Measurements from ENCODE around the gene CNTNAP2. TPM values are rescaled to one million over a fixed set of nuclear protein-coding genes. Genes with fewer than 3 reads are reported as not detected.

The CNTNAP2 gene
- polyA plus RNA-seq, 4 donors: 0.54 to 10.1 (median 2.6) TPM

DNA sequence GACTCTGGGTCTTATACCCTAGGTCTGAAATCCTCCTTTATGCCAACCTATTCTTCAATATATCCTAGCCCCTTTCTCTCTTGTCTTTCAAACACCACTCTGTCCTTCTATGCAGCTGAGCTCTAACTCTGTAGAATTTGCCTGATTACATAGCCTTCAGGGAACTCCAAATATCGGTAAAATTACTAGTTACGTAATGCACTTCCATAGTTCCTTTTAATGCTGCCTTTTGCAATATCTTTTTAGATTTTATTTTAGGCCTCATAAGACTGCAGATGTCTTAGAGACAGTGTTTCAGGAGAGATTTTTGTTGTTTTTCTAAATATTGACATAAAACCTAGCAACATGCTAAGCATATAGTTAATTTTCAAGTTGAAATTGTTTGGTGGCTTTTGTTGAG, 924.8 kb downstream of the CNTNAP2 start:
- Histone ChIP-seq H3K9me3 (ENCODE audit: control insufficient read depth in 2 of 2, insufficient read depth in 1 of 2, low read depth in 1 of 2, low read length in 1 of 2) (no peaks in the 10 kb centered on the region), H3K36me3 (ENCODE audit: control insufficient read depth in 3 of 3, insufficient read depth in 2 of 3, low read depth in 1 of 3, low read length in 3 of 3) (no peaks in the 10 kb centered on the region), H3K27ac (ENCODE audit: low read depth in 1 of 3, low read length in 2 of 3) (no peak overlapping the region), H3K27me3 (ENCODE audit: control insufficient read depth in 3 of 3, insufficient read depth in 3 of 3, low read length in 3 of 3) (no peaks in the 10 kb centered on the region), H3K4me3 (ENCODE audit: low read depth in 1 of 3, low read length in 3 of 3) (no peak overlapping the region), H3K4me1 (ENCODE audit: control insufficient read depth in 3 of 3, insufficient read depth in 2 of 3, low read depth in 1 of 3, low read length in 2 of 3) (no peaks in the 10 kb centered on the region)
- FAIRE-seq (no peak), DNase-seq (no peak)
- 92 to 97% (median 95%) methylated on average over 2 of the region's 2 CpGs for WGBS, 3 donors

DNA sequence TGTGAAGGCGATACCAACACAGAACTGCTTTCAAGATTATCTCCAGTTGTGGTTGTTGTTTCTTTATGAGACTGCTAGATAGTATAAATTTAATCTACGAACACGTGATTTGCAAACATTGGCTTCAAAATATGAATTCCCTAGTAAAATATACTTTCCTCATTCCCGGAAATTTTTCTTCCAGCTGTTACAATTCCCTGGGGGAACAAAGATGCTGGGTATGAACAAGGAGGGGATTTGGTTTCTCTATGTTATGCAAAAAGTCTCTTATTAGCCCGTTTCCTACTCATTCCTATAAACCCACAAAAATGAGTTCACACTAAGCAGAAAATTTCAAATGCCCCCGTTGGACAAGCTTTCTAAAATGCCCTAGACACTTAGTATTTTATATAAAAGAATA, 928.3 kb downstream of the CNTNAP2 start:
- FAIRE-seq: no peak
- H3K4me3 ChIP-seq (ENCODE audit: low read depth in 1 of 3, low read length in 3 of 3): no peak overlapping the region
- no peaks in the 10 kb centered on the region for H3K9me3 ChIP-seq (ENCODE audit: control insufficient read depth in 2 of 2, insufficient read depth in 1 of 2, low read depth in 1 of 2, low read length in 1 of 2)
- no peaks in the 10 kb centered on the region for H3K36me3 ChIP-seq (ENCODE audit: control insufficient read depth in 3 of 3, insufficient read depth in 2 of 3, low read depth in 1 of 3, low read length in 3 of 3)
- no peak for DNase-seq
- no peaks in the 10 kb centered on the region for H3K27me3 ChIP-seq (ENCODE audit: control insufficient read depth in 3 of 3, insufficient read depth in 3 of 3, low read length in 3 of 3)
- WGBS, 3 donors: 69 to 77% (median 71%) methylated on average over 6 of the region's 6 CpGs
- no peaks in the 10 kb centered on the region for H3K4me1 ChIP-seq (ENCODE audit: control insufficient read depth in 3 of 3, insufficient read depth in 2 of 3, low read depth in 1 of 3, low read length in 2 of 3)
- no peak overlapping the region for H3K27ac ChIP-seq (ENCODE audit: low read depth in 1 of 3, low read length in 2 of 3)

DNA sequence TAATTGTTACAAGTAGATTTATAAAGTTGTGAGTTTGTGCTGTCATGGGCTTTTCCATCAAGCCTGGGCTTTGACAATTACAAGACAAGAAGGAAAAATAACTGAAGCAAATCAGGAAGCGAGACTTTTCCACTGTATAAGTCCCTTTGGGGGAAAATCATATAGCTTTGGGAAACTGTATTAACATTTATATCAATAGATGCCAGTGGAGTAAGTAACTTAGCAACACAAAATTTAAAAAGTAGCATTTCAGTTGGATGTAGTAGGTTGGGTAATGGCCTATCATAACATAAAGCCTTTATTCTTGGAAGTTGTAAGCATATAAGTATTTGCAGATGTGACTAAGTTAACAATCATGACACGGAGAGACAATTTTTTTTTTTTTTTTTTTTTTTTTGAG, 931.1 kb downstream of the CNTNAP2 start:
- H3K36me3 ChIP-seq (ENCODE audit: control insufficient read depth in 3 of 3, insufficient read depth in 2 of 3, low read depth in 1 of 3, low read length in 3 of 3): no peaks in the 10 kb centered on the region
- WGBS, 3 donors: 75 to 94% (median 75%) methylated on average over 2 of the region's 2 CpGs
- no peak for FAIRE-seq
- no peaks in the 10 kb centered on the region for H3K4me1 ChIP-seq (ENCODE audit: control insufficient read depth in 3 of 3, insufficient read depth in 2 of 3, low read depth in 1 of 3, low read length in 2 of 3)
- DNase-seq: no peak
- no peaks in the 10 kb centered on the region for H3K9me3 ChIP-seq (ENCODE audit: control insufficient read depth in 2 of 2, insufficient read depth in 1 of 2, low read depth in 1 of 2, low read length in 1 of 2)
- H3K4me3 ChIP-seq (ENCODE audit: low read depth in 1 of 3, low read length in 3 of 3): no peak overlapping the region
- H3K27me3 ChIP-seq (ENCODE audit: control insufficient read depth in 3 of 3, insufficient read depth in 3 of 3, low read length in 3 of 3): no peaks in the 10 kb centered on the region
- no peak overlapping the region for H3K27ac ChIP-seq (ENCODE audit: low read depth in 1 of 3, low read length in 2 of 3)

DNA sequence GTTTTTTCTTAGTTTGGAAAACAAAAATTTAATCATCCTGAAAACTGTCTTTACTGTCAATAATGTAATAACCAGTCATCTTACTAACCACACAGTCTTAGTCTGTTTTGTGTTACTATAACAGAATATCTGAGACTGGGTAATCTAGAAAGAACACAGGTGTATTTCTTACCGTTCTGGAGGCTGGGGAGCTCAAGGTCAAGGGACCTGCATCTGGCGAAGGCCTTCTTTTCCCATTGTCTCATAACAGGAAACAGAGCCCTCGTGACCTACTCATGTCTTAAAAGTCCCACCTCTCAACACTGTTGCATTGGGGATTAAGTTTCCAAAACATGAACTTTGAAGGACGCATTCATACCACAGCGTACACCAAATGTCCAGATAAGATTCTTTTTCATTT, 932.3 kb downstream of the CNTNAP2 start:
- Histone ChIP-seq H3K27ac (ENCODE audit: low read depth in 1 of 3, low read length in 2 of 3) (no peak overlapping the region), H3K36me3 (ENCODE audit: control insufficient read depth in 3 of 3, insufficient read depth in 2 of 3, low read depth in 1 of 3, low read length in 3 of 3) (no peaks in the 10 kb centered on the region), H3K4me1 (ENCODE audit: control insufficient read depth in 3 of 3, insufficient read depth in 2 of 3, low read depth in 1 of 3, low read length in 2 of 3) (no peaks in the 10 kb centered on the region), H3K9me3 (ENCODE audit: control insufficient read depth in 2 of 2, insufficient read depth in 1 of 2, low read depth in 1 of 2, low read length in 1 of 2) (no peaks in the 10 kb centered on the region), H3K27me3 (ENCODE audit: control insufficient read depth in 3 of 3, insufficient read depth in 3 of 3, low read length in 3 of 3) (no peaks in the 10 kb centered on the region), H3K4me3 (ENCODE audit: low read depth in 1 of 3, low read length in 3 of 3) (no peak overlapping the region)
- no peak for DNase-seq
- no peak for FAIRE-seq
- 63 to 78% (median 71%) methylated on average over 5 of the region's 5 CpGs for WGBS, 3 donors

DNA sequence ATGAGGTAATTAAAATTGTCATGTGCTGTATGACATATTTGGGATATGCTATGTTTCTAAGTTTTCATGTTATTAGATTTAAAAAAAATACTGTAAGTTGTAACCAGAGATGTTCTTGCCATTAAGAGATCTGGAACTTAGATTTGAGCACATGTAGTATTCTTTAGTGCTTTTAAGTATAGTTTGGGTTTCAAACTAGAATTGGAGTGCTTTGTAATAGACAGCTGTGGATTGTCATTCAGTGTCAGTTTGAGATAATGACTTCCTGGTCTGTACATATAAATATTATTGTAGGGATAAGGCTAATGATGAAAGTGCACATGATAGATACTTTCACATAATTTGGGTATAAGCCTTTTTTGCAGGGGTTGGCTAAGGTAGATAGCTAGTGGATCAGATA, 936.2 kb downstream of the CNTNAP2 start:
- Histone ChIP-seq H3K27ac (ENCODE audit: low read depth in 1 of 3, low read length in 2 of 3) (no peak overlapping the region), H3K27me3 (ENCODE audit: control insufficient read depth in 3 of 3, insufficient read depth in 3 of 3, low read length in 3 of 3) (peaks cover 0 to 2% (median 0%) of the 10 kb centered on the region in 3 donors), H3K4me3 (ENCODE audit: low read depth in 1 of 3, low read length in 3 of 3) (no peak overlapping the region), H3K4me1 (ENCODE audit: control insufficient read depth in 3 of 3, insufficient read depth in 2 of 3, low read depth in 1 of 3, low read length in 2 of 3) (no peaks in the 10 kb centered on the region), H3K9me3 (ENCODE audit: control insufficient read depth in 2 of 2, insufficient read depth in 1 of 2, low read depth in 1 of 2, low read length in 1 of 2) (no peaks in the 10 kb centered on the region), H3K36me3 (ENCODE audit: control insufficient read depth in 3 of 3, insufficient read depth in 2 of 3, low read depth in 1 of 3, low read length in 3 of 3) (no peaks in the 10 kb centered on the region)
- DNase-seq (no peak), FAIRE-seq (no peak)

DNA sequence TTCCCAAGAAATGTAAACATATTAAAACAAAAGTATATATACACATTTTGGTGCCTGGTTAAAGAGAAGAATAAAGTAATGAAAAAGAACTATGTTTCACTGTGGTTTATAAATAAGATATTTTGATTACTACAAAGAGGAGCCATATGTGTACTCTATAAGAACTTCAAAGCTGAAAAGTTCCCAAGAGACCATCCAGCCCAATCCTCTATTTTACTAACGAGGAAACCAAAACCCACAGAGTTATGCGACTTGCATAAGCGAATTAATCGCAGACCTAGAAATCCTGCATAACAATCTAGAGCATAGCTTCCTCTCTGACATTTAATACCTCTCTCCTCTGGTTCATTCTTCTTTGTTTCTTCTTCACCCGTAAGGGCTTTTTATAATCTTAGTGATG, 937.1 kb downstream of the CNTNAP2 start:
- Histone ChIP-seq H3K27me3 (ENCODE audit: control insufficient read depth in 3 of 3, insufficient read depth in 3 of 3, low read length in 3 of 3) (peaks cover 0 to 2% (median 0%) of the 10 kb centered on the region in 3 donors), H3K27ac (ENCODE audit: low read depth in 1 of 3, low read length in 2 of 3) (no peak overlapping the region), H3K36me3 (ENCODE audit: control insufficient read depth in 3 of 3, insufficient read depth in 2 of 3, low read depth in 1 of 3, low read length in 3 of 3) (no peaks in the 10 kb centered on the region), H3K4me3 (ENCODE audit: low read depth in 1 of 3, low read length in 3 of 3) (no peak overlapping the region), H3K4me1 (ENCODE audit: control insufficient read depth in 3 of 3, insufficient read depth in 2 of 3, low read depth in 1 of 3, low read length in 2 of 3) (no peaks in the 10 kb centered on the region), H3K9me3 (ENCODE audit: control insufficient read depth in 2 of 2, insufficient read depth in 1 of 2, low read depth in 1 of 2, low read length in 1 of 2) (no peaks in the 10 kb centered on the region)
- FAIRE-seq: no peak
- WGBS, 3 donors: 78 to 91% (median 78%) methylated on average over 5 of the region's 5 CpGs
- no peak for DNase-seq

DNA sequence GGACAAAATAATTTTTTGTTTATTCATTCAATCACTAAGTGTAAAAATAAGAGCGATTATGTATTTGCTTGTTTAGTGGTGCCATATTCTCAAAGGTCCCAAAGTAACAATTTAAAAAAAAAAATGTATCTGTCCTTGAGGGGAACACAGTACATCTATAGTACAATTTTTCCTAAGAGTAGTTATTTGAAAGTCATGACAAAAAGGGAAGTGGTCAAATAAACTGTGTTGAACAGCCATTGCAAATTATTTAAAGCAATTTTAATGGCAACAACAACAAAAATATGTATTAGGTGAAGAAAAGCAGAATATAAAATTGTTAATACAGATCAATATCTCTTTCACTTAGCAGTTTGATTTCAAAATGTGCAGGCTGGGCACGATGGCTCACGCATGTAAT, 943.5 kb downstream of the CNTNAP2 start:
- H3K36me3 ChIP-seq (ENCODE audit: control insufficient read depth in 3 of 3, insufficient read depth in 2 of 3, low read depth in 1 of 3, low read length in 3 of 3): no peaks in the 10 kb centered on the region
- peaks cover 0 to 2% (median 0%) of the 10 kb centered on the region in 3 donors for H3K27me3 ChIP-seq (ENCODE audit: control insufficient read depth in 3 of 3, insufficient read depth in 3 of 3, low read length in 3 of 3)
- WGBS, 3 donors: 92 to 97% (median 96%) methylated on average over 3 of the region's 3 CpGs
- DNase-seq (no peak), FAIRE-seq (no peak)
- no peaks in the 10 kb centered on the region for H3K9me3 ChIP-seq (ENCODE audit: control insufficient read depth in 2 of 2, insufficient read depth in 1 of 2, low read depth in 1 of 2, low read length in 1 of 2)
- no peak overlapping the region for H3K27ac ChIP-seq (ENCODE audit: low read depth in 1 of 3, low read length in 2 of 3)
- no peaks in the 10 kb centered on the region for H3K4me1 ChIP-seq (ENCODE audit: control insufficient read depth in 3 of 3, insufficient read depth in 2 of 3, low read depth in 1 of 3, low read length in 2 of 3)
- H3K4me3 ChIP-seq (ENCODE audit: low read depth in 1 of 3, low read length in 3 of 3): no peak overlapping the region

DNA sequence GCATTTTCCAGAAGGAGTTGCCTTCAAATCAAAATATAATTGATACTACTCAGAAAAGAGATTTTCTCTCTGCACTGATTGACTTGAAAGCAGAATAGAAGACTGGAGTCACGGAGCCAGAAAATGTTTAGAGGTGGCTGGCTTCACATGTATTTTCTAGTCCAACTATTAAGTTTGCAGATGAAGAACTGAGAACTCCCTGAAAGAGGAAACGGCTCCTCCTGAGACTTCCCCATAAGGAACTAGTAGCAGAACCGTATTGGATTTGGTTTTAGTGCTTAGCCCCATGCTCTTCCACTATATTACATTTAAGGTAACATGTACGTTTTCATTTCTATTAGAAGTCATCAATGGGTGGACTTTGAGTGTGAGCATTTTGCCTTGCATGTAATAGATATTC, 946.3 kb downstream of the CNTNAP2 start:
- Histone ChIP-seq H3K4me3 (ENCODE audit: low read depth in 1 of 3, low read length in 3 of 3) (no peak overlapping the region), H3K36me3 (ENCODE audit: control insufficient read depth in 3 of 3, insufficient read depth in 2 of 3, low read depth in 1 of 3, low read length in 3 of 3) (no peaks in the 10 kb centered on the region), H3K27me3 (ENCODE audit: control insufficient read depth in 3 of 3, insufficient read depth in 3 of 3, low read length in 3 of 3) (no peaks in the 10 kb centered on the region), H3K9me3 (ENCODE audit: control insufficient read depth in 2 of 2, insufficient read depth in 1 of 2, low read depth in 1 of 2, low read length in 1 of 2) (no peaks in the 10 kb centered on the region), H3K4me1 (ENCODE audit: control insufficient read depth in 3 of 3, insufficient read depth in 2 of 3, low read depth in 1 of 3, low read length in 2 of 3) (no peaks in the 10 kb centered on the region), H3K27ac (ENCODE audit: low read depth in 1 of 3, low read length in 2 of 3) (no peak overlapping the region)
- no peak for DNase-seq
- WGBS, 3 donors: 72 to 78% (median 77%) methylated on average over 4 of the region's 4 CpGs
- no peak for FAIRE-seq

DNA sequence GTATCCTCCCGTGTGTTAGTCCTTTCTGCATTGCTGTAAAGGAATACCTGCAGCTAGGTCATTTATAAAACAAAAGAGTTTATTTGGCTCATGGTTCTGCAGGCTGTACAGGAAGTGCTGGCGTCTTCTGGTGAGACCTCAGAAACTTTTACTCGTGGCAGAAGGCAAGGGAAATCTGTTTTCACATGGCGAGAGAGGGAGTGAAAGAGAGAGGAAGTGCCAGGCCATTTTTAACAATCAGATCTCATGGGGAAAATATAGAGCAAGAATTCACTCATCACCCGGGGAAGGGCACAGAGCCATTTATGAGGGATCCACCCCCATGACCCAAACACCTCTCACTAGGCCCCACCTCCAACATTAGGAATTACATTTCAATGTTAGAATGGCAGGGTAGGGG, 952.2 kb downstream of the CNTNAP2 start:
- no peaks in the 10 kb centered on the region for H3K9me3 ChIP-seq (ENCODE audit: control insufficient read depth in 2 of 2, insufficient read depth in 1 of 2, low read depth in 1 of 2, low read length in 1 of 2)
- H3K4me3 ChIP-seq (ENCODE audit: low read depth in 1 of 3, low read length in 3 of 3): no peak overlapping the region
- WGBS, 3 donors: 74 to 84% (median 81%) methylated on average over 5 of the region's 5 CpGs
- H3K36me3 ChIP-seq (ENCODE audit: control insufficient read depth in 3 of 3, insufficient read depth in 2 of 3, low read depth in 1 of 3, low read length in 3 of 3): no peaks in the 10 kb centered on the region
- H3K27ac ChIP-seq (ENCODE audit: low read depth in 1 of 3, low read length in 2 of 3): no peak overlapping the region
- FAIRE-seq: no peak
- H3K27me3 ChIP-seq (ENCODE audit: control insufficient read depth in 3 of 3, insufficient read depth in 3 of 3, low read length in 3 of 3): no peaks in the 10 kb centered on the region
- no peak for DNase-seq
- peaks cover 0 to 4% (median 3%) of the 10 kb centered on the region in 3 donors for H3K4me1 ChIP-seq (ENCODE audit: control insufficient read depth in 3 of 3, insufficient read depth in 2 of 3, low read depth in 1 of 3, low read length in 2 of 3)

All from small intestine (tissue), 7 donors.